ENCODE results near the gene SLC25A19. TPM values are rescaled to one million over a fixed set of nuclear protein-coding genes. Genes with fewer than 3 reads are reported as not detected.
A peak's percentile ranks its signal among the peaks of the same experiment; 100 is the strongest.

SLC25A19 gene
- total and polyA plus RNA-seq, 2 donors (not counting 1 experiment from before 2014, with no cell fraction given), result 36.8 to 46.4 TPM

- no peak overlapping the region for H3K4me2 ChIP-seq (replicated peaks; ENCODE audit: low read depth, low read length, poor library complexity, severe bottlenecking)
- intact Hi-C loops (cut with micrococcal nuclease), result no loop called here
- H3K79me2 ChIP-seq (ENCODE audit: control insufficient read depth, insufficient read depth, low read length), result peaks cover 2% of the 10 kb centered on the region
- WGBS (ENCODE audit: insufficient coverage), result 83% methylated on average over 3 of the region's 4 CpGs
- H2AFZ ChIP-seq (ENCODE audit: insufficient read depth, low read depth, low read length, poor library complexity, severe bottlenecking), result no peak overlapping the region
- CTCF ChIA-PET, result interaction anchor here (3.9 kb wide), 2 partner anchors 11 to 115 kb away, joined by 14 to 22 read pairs; no protein-coding TSS in a partner anchor
- no peak overlapping the region for H3K27ac Mint-ChIP-seq
- no peaks in the 10 kb centered on the region for H3K27me3 Mint-ChIP-seq
- ATAC-seq (ENCODE audit: low read depth) (no peak), DNase-seq (no peak)
- H3K4me1 Mint-ChIP-seq, result no peaks in the 10 kb centered on the region
- no peak overlapping the region for H3K9ac ChIP-seq (ENCODE audit: low read length)
- H3K4me1 ChIP-seq (ENCODE audit: control insufficient read depth in 2 of 2, insufficient read depth in 2 of 2, low read length in 2 of 2), result no peaks in the 10 kb centered on the region
- no peak overlapping the region for H3K4me3 ChIP-seq (ENCODE audit: control extremely low read depth in 1 of 5, extremely low read depth in 1 of 5, insufficient read depth in 1 of 5, low read depth in 2 of 5, low read length in 4 of 5)
- no peaks in the 10 kb centered on the region for H3K9me3 Mint-ChIP-seq (ENCODE audit: insufficient read depth)
- peaks cover 6 to 72% of the 10 kb centered on the region in 2 experiments for H3K36me3 ChIP-seq (replicated peaks in 1 of 2; ENCODE audit: control extremely low read depth in 1 of 2, control insufficient read depth in 1 of 2, extremely low read depth in 1 of 2, insufficient read depth in 2 of 2, low read length in 1 of 2)
- no peaks in the 10 kb centered on the region for H4K20me1 ChIP-seq (ENCODE audit: control insufficient read depth, insufficient read depth, low read length, poor library complexity, severe bottlenecking)
- POLR2A ChIA-PET, result no interaction called here
- no peaks in the 10 kb centered on the region for H3K27me3 ChIP-seq (replicated peaks in 1 of 4; ENCODE audit: control extremely low read depth in 1 of 4, control insufficient read depth in 3 of 4, insufficient read depth in 4 of 4, low read length in 3 of 4)
- no peak for TF ChIP-seq EZH2 (IDR thresholded peaks at IDR 0.05; ENCODE audit: borderline replicate concordance, insufficient read depth, low read depth, low read length, poor library complexity, severe bottlenecking)
- TF ChIP-seq CTCF (IDR thresholded peaks at IDR 0.05), result no peak
- no peak overlapping the region for H3K4me3 Mint-ChIP-seq
- H3K9me3 ChIP-seq (ENCODE audit: control extremely low read depth in 1 of 3, control insufficient read depth in 2 of 3, insufficient read depth in 1 of 3, low read length in 2 of 3), result no peaks in the 10 kb centered on the region
- no peak overlapping the region for H3K27ac ChIP-seq (ENCODE audit: low read length in 2 of 2)
These were observed 60.4 kb downstream of the SLC25A19 start for GRCh38 chr17:75228847-75229246.

DNA sequence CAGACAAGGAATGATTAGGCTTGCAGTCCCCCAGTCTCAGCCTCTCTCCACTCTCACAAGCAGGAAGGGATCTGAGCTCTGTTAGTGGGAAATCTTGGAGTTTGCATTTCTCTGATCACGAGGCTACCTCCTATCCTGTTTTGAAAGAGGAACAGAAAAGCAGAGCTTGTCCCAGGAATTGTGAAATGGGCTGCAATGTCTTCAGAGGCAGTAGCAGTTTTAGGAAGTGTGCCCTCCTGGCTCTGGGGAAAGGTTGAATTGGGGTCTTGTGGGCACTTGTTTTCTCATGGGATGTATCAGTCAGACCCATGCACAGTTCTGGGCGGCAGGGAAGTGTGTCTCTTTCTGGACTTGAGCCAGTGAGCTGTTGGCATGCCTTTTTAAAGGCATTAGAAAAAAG is 60.9 kb downstream of the SLC25A19 start:
- Mint-ChIP-seq H3K27me3 (no peaks in the 10 kb centered on the region), H3K4me1 (no peaks in the 10 kb centered on the region), H3K27ac (peak overlapping the region; percentile 53), H3K9me3 (ENCODE audit: insufficient read depth) (no peaks in the 10 kb centered on the region), H3K4me3 (no peak overlapping the region)
- Histone ChIP-seq H4K20me1 (ENCODE audit: control insufficient read depth, insufficient read depth, low read length, poor library complexity, severe bottlenecking) (no peaks in the 10 kb centered on the region), H3K9me3 (ENCODE audit: control extremely low read depth in 1 of 3, control insufficient read depth in 2 of 3, insufficient read depth in 1 of 3, low read length in 2 of 3) (no peaks in the 10 kb centered on the region), H2AFZ (ENCODE audit: insufficient read depth, low read depth, low read length, poor library complexity, severe bottlenecking) (no peak overlapping the region), H3K36me3 (replicated peaks in 1 of 2; ENCODE audit: control extremely low read depth in 1 of 2, control insufficient read depth in 1 of 2, extremely low read depth in 1 of 2, insufficient read depth in 2 of 2, low read length in 1 of 2) (peaks cover 6 to 74% of the 10 kb centered on the region in 2 experiments), H3K4me1 (ENCODE audit: control insufficient read depth in 2 of 2, insufficient read depth in 2 of 2, low read length in 2 of 2) (no peaks in the 10 kb centered on the region), H3K4me3 (ENCODE audit: control extremely low read depth in 1 of 5, extremely low read depth in 1 of 5, insufficient read depth in 1 of 5, low read depth in 2 of 5, low read length in 4 of 5) (no peak overlapping the region), H3K4me2 (replicated peaks; ENCODE audit: low read depth, low read length, poor library complexity, severe bottlenecking) (no peak overlapping the region), H3K27me3 (replicated peaks in 1 of 4; ENCODE audit: control extremely low read depth in 1 of 4, control insufficient read depth in 3 of 4, insufficient read depth in 4 of 4, low read length in 3 of 4) (no peaks in the 10 kb centered on the region), H3K79me2 (ENCODE audit: control insufficient read depth, insufficient read depth, low read length) (peaks cover 2% of the 10 kb centered on the region), H3K27ac (ENCODE audit: low read length in 2 of 2) (no peak overlapping the region), H3K9ac (ENCODE audit: low read length) (no peak overlapping the region)
- TF ChIP-seq EZH2 (IDR thresholded peaks at IDR 0.05; ENCODE audit: borderline replicate concordance, insufficient read depth, low read depth, low read length, poor library complexity, severe bottlenecking) (no peak), CTCF (IDR thresholded peaks at IDR 0.05) (no peak)
- no peak for ATAC-seq (ENCODE audit: low read depth)
- no peak for DNase-seq
- intact Hi-C loops (cut with micrococcal nuclease), result no loop called here
- CTCF ChIA-PET, result interaction anchor here (3.9 kb wide), 2 partner anchors 11 to 115 kb away, joined by 14 to 22 read pairs; no protein-coding TSS in a partner anchor
- POLR2A ChIA-PET, result no interaction called here
- 90% methylated on average over 1 of the region's 2 CpGs for WGBS (ENCODE audit: insufficient coverage)

All from B cell (primary cell).